H9 (cell line): ENCODE data around the gene DDIT4. TPM values are rescaled to one million over a fixed set of nuclear protein-coding genes. Genes with fewer than 3 reads are reported as not detected.
"Not testable (repeated sequence)": the region's sequence is repeated elsewhere in the genome, so short reads cannot be mapped to it uniquely, and the experiment has no call there.

ENCODE experiments used
- DNase-seq: peaks from one replicate; pipeline ENCODE4 v3.0.0-alpha.2; 2017
- H2AFZ ChIP-seq: one replicate; pipeline ENCODE4 v1.6.1; 2013; ENCODE audit warnings: mild to moderate bottlenecking, low read length, control low read depth, moderate library complexity
- H2AK5ac ChIP-seq: 2 replicates; pipeline ENCODE4 v1.6.1; 2013; ENCODE audit warnings: low read length, control low read depth, mixed read lengths; ENCODE audit not compliant: insufficient read length
- H2BK120ac ChIP-seq: one replicate; pipeline ENCODE4 v1.6.1; 2013; ENCODE audit warnings: low read depth, mild to moderate bottlenecking, low read length, control low read depth, inconsistent platforms; ENCODE audit not compliant: poor library complexity, severe bottlenecking
- H2BK12ac ChIP-seq: 2 replicates; pipeline ENCODE4 v1.6.1; 2013; ENCODE audit warnings: low read length, control low read depth, mixed read lengths, low read depth; ENCODE audit not compliant: insufficient read length
- H2BK15ac ChIP-seq: 2 replicates; pipeline ENCODE4 v1.6.1; 2013; ENCODE audit warnings: low read depth, low read length, control low read depth
- H2BK20ac ChIP-seq: one replicate; pipeline ENCODE4 v1.6.1; 2013; ENCODE audit warnings: low read depth, mild to moderate bottlenecking, low read length, control low read depth, inconsistent platforms; ENCODE audit not compliant: poor library complexity, severe bottlenecking
- H2BK5ac ChIP-seq: 2 replicates; pipeline ENCODE4 v1.6.1; 2013; ENCODE audit warnings: low read length, control low read depth, mixed read lengths; ENCODE audit not compliant: insufficient read length
- H3K14ac ChIP-seq: 2 replicates; pipeline ENCODE4 v1.6.1; 2013; ENCODE audit warnings: low read length, control low read depth; ENCODE audit not compliant: insufficient read depth
- H3K18ac ChIP-seq: 2 replicates; pipeline ENCODE4 v1.6.1; 2013; ENCODE audit warnings: low read depth, mild to moderate bottlenecking, mixed read lengths, low read length, control low read depth; ENCODE audit not compliant: insufficient read length
- H3K23ac ChIP-seq: 2 replicates; pipeline ENCODE4 v1.6.1; 2013; ENCODE audit warnings: low read length, control low read depth, mixed read lengths, low read depth; ENCODE audit not compliant: insufficient read length
- H3K23me2 ChIP-seq: 2 replicates; pipeline ENCODE4 v1.6.1; 2013; ENCODE audit warnings: low read depth, mild to moderate bottlenecking, mixed read lengths, low read length, control low read depth; ENCODE audit not compliant: insufficient read length, poor library complexity, severe bottlenecking
- H3K27ac ChIP-seq: 2 replicates; pipeline ENCODE4 v1.5.1; 2013; ENCODE audit warnings: low read length, control low read depth, mixed read lengths, low read depth; ENCODE audit not compliant: insufficient read length
- H3K27me3 ChIP-seq: 2 replicates; pipeline ENCODE4 v1.6.1; 2013; ENCODE audit warnings: low read length, control low read depth, inconsistent platforms; ENCODE audit not compliant: insufficient read depth
- H3K4ac ChIP-seq: 2 replicates; pipeline ENCODE4 v1.6.1; 2013; ENCODE audit warnings: low read depth, mild to moderate bottlenecking, control low read depth, inconsistent platforms, low read length, moderate library complexity
- H3K4me1 ChIP-seq: 2 replicates; pipeline ENCODE4 v1.6.1; 2013; ENCODE audit warnings: low read length, control low read depth, inconsistent platforms; ENCODE audit not compliant: insufficient read depth
- H3K4me2 ChIP-seq: 2 replicates; pipeline ENCODE4 v1.6.1; 2013; ENCODE audit warnings: low read length, control low read depth, mixed read lengths; ENCODE audit not compliant: insufficient read length, insufficient read depth
- H3K56ac ChIP-seq: 2 replicates; pipeline ENCODE4 v1.6.1; 2013; ENCODE audit warnings: low read depth, mild to moderate bottlenecking, mixed read lengths, low read length, control low read depth; ENCODE audit not compliant: insufficient read length
- H3K79me1 ChIP-seq: 2 replicates; pipeline ENCODE4 v1.6.1; 2013; ENCODE audit warnings: low read depth, mild to moderate bottlenecking, moderate library complexity, low read length, control low read depth, inconsistent platforms; ENCODE audit not compliant: insufficient read depth, poor library complexity, severe bottlenecking
- H3K79me2 ChIP-seq: 2 replicates; pipeline ENCODE4 v1.6.1; 2013; ENCODE audit warnings: low read length, control low read depth, inconsistent platforms; ENCODE audit not compliant: insufficient read depth
- H3K9ac ChIP-seq: 2 replicates; pipeline ENCODE4 v1.6.1; 2013; ENCODE audit warnings: low read length, control low read depth, mixed read lengths; ENCODE audit not compliant: insufficient read length; ENCODE audit errors: extremely low read depth
- H3K9me3 ChIP-seq: one replicate; pipeline ENCODE4 v1.6.1; 2013; ENCODE audit warnings: low read depth, low read length, inconsistent platforms; ENCODE audit not compliant: control insufficient read depth
- H3T11ph ChIP-seq: one replicate; pipeline ENCODE4 v1.6.1; 2013; ENCODE audit warnings: mild to moderate bottlenecking, low read length, control low read depth, inconsistent platforms
- H4K20me1 ChIP-seq: one replicate; pipeline ENCODE4 v1.6.1; 2013; ENCODE audit not compliant: control insufficient read depth, insufficient read length, insufficient read depth
- H4K5ac ChIP-seq: 2 replicates; pipeline ENCODE4 v1.6.1; 2013; ENCODE audit warnings: low read depth, mild to moderate bottlenecking, mixed read lengths, low read length, control low read depth; ENCODE audit not compliant: insufficient read length
- H4K8ac ChIP-seq: replicated peaks from 2 replicates; pipeline ENCODE4 v1.6.1; 2013; ENCODE audit warnings: low read length, control low read depth, mixed read lengths, low read depth; ENCODE audit not compliant: insufficient read length
- H4K91ac ChIP-seq: 2 replicates; pipeline ENCODE4 v1.6.1; 2013; ENCODE audit warnings: low read depth, mild to moderate bottlenecking, moderate library complexity, mixed read lengths, low read length, control low read depth; ENCODE audit not compliant: insufficient read length
- H3K27ac Mint-ChIP-seq, 3 experiments: 2 replicates in 2 of 3; 3 replicates in 1 of 3; pipeline ENCODE4 v1.8.0; 2020 to 2021; ENCODE audit warnings: mixed read lengths in 3 of 3, mild to moderate bottlenecking in 1 of 3, moderate library complexity in 1 of 3
- H3K27me3 Mint-ChIP-seq: 2 replicates; pipeline ENCODE4 v1.8.0; 2021; ENCODE audit warnings: low read depth, mild to moderate bottlenecking, moderate library complexity, mixed read lengths
- H3K36me3 Mint-ChIP-seq, 3 experiments: 2 replicates in 2 of 3; 3 replicates in 1 of 3; pipeline ENCODE4 v1.8.0; 2020 to 2021; ENCODE audit warnings: low read depth in 3 of 3, mixed read lengths in 3 of 3; ENCODE audit not compliant: insufficient read depth in 1 of 3
- H3K4me1 Mint-ChIP-seq, 2 experiments: 2 replicates each; pipeline ENCODE4 v1.8.0; 2020; ENCODE audit warnings: mixed read lengths in 2 of 2
- H3K4me3 Mint-ChIP-seq, 2 experiments: 2 replicates in 1 of 2; 3 replicates in 1 of 2; pipeline ENCODE4 v1.8.0; 2020 to 2021; ENCODE audit warnings: mild to moderate bottlenecking in 2 of 2, mixed read lengths in 2 of 2, moderate library complexity in 1 of 2
- H3K9me3 Mint-ChIP-seq, 2 experiments: 2 replicates in 1 of 2; 3 replicates in 1 of 2; pipeline ENCODE4 v1.8.0; 2020; ENCODE audit warnings: mild to moderate bottlenecking in 2 of 2, mixed read lengths in 2 of 2, moderate library complexity in 1 of 2
- CTCF ChIP-seq: fragments of 200-600 bp; sonication (generic); conservative IDR thresholded peaks from 3 replicates; pipeline ENCODE4 v1.8.0; 2021; ENCODE audit warnings: antibody characterized with exemption, mild to moderate bottlenecking
- whole genome bisulfite sequencing: extraction: QIAGEN DNeasy Blood & Tissue Kit; methylation state at CpG from one replicate; pipeline ENCODE4 v1.1.7; 2013; ENCODE audit warnings: missing lambda C conversion rate, low lambda C conversion rate, mixed read lengths; ENCODE audit not compliant: insufficient read length; ENCODE audit errors: extremely low coverage; 5-methylcytosine and 5-hydroxymethylcytosine counted together
- long read RNA-seq: library from polyadenylated mRNA; unstranded; transcript quantifications from one replicate; pipeline ENCODE4 v2.0.0, GENCODE V29; 2020
- total RNA-seq: library from RNA; stranded (reverse); gene quantifications from 2 replicates; pipeline ENCODE4 v1.2.1, GENCODE V29; 2021

Gene DDIT4
- total RNA-seq: 82.9 and 84.0 TPM in 2 replicates
- long read RNA-seq, transcript DDIT4-203 (2 exons, 753 nt): minor isoform, 21 of 1,224 reads
- long read RNA-seq, transcript DDIT4-202 (2 exons, 521 nt): minor isoform, 7 of 1,224 reads
- long read RNA-seq, transcript DDIT4-201 (3 exons, 1,748 nt): major isoform, 1,169 of 1,224 reads
- long read RNA-seq, partial matches to known transcripts: 0 of 1,224 reads
- long read RNA-seq, other reads (novel, unspliced or antisense): 27 of 1,224 reads

GRCh38 chr10:72273410-72274212 is at the start of gene DDIT4:
TSS of gene DDIT4 (plus strand) at chr10:72273924. CDS start at chr10:72274217, 293 bp downstream.
- Mint-ChIP-seq H3K9me3 (peaks cover 0 to 5% of the 10 kb centered on the region in 2 experiments; a peak in 1 of 5 replicates), H3K27ac (peak within 1 kb of the TSS; percentile 99 to 100 (median 100)), H3K4me3 (peak within 1 kb of the TSS; percentile 87 to 95), H3K27me3 (peaks cover 4% of the 10 kb centered on the region), H3K36me3 (peaks cover 11 to 24% (median 20%) of the 10 kb centered on the region in 3 experiments), H3K4me1 (peaks cover 46 to 47% of the 10 kb centered on the region in 2 experiments)
- H3K56ac ChIP-seq: no peak within 1 kb of the TSS
- no CpG with 5 or more reads among the region's 67 CpGs for WGBS
- peak within 1 kb of the TSS; percentile 82 for H3K9ac ChIP-seq
- H4K5ac ChIP-seq: no peak within 1 kb of the TSS
- no peak for TF ChIP-seq CTCF
- no peak within 1 kb of the TSS for H2BK12ac ChIP-seq
- no peak within 1 kb of the TSS for H2BK15ac ChIP-seq
- no peak within 1 kb of the TSS for H3K23ac ChIP-seq
- DNase-seq: peak; percentile 99
- no peak within 1 kb of the TSS for H2AK5ac ChIP-seq
- no peak within 1 kb of the TSS; the same call in 1 of the 2 replicates for H3K4ac ChIP-seq
- H4K20me1 ChIP-seq: no peaks in the 10 kb centered on the region
- peaks cover 2% of the 10 kb centered on the region; the same call in 1 of the 2 replicates for H3K4me1 ChIP-seq
- peak within 1 kb of the TSS; percentile 75 for H3K4me2 ChIP-seq
- no peaks in the 10 kb centered on the region for H3K9me3 ChIP-seq
- no peak within 1 kb of the TSS for H4K8ac ChIP-seq
- peak within 1 kb of the TSS; percentile 41 for H3K27ac ChIP-seq
- H3T11ph ChIP-seq: no peak within 1 kb of the TSS
- H2BK5ac ChIP-seq: no peak within 1 kb of the TSS
- H2BK120ac ChIP-seq: no peak within 1 kb of the TSS
- no peaks in the 10 kb centered on the region; the same call in 1 of the 2 replicates for H3K79me2 ChIP-seq
- no peak within 1 kb of the TSS for H2BK20ac ChIP-seq
- peak within 1 kb of the TSS; percentile 74 for H3K14ac ChIP-seq
- H3K23me2 ChIP-seq: peaks cover 25% of the 10 kb centered on the region
- H4K91ac ChIP-seq: no peak within 1 kb of the TSS
- H3K79me1 ChIP-seq: no peaks in the 10 kb centered on the region
- H3K27me3 ChIP-seq: no peaks in the 10 kb centered on the region
- peak within 1 kb of the TSS; percentile 92 for H3K18ac ChIP-seq
- H2AFZ ChIP-seq: no peak within 1 kb of the TSS

- not testable (repeated sequence) for H3K4ac ChIP-seq, H2BK5ac ChIP-seq, H3K4me1 ChIP-seq, H3K23me2 ChIP-seq, H3K18ac ChIP-seq, H3K4me3 Mint-ChIP-seq, H4K8ac ChIP-seq, H2BK12ac ChIP-seq, H2BK120ac ChIP-seq, H2AFZ ChIP-seq, H3K23ac ChIP-seq, H3K27ac Mint-ChIP-seq, H3K56ac ChIP-seq, H3K27me3 Mint-ChIP-seq, H3K79me1 ChIP-seq, H2AK5ac ChIP-seq, DNase-seq, H3K27me3 ChIP-seq, H3K9me3 ChIP-seq, H3K9me3 Mint-ChIP-seq, H3T11ph ChIP-seq, H4K20me1 ChIP-seq, H4K5ac ChIP-seq, H2BK20ac ChIP-seq, H3K14ac ChIP-seq, H3K4me2 ChIP-seq, H2BK15ac ChIP-seq, H3K79me2 ChIP-seq, H3K27ac ChIP-seq, H4K91ac ChIP-seq, H3K9ac ChIP-seq
- no CpG with 5 or more reads among the region's 6 CpGs for WGBS
- Mint-ChIP-seq H3K4me1 (peaks cover 14 to 22% of the 10 kb centered on the region in 2 experiments), H3K36me3 (peaks cover 5 to 34% (median 25%) of the 10 kb centered on the region in 3 experiments; a peak in 6 of 7 replicates)
Measured at GRCh38 chr10:72224191-72224590, 49.5 kb upstream of the DDIT4 start.
